ENCODE results near the gene CLDN2.
"Not testable (repeated sequence)": the region's sequence is repeated elsewhere in the genome, so short reads cannot be mapped to it uniquely, and the experiment has no call there.

The CLDN2 gene

GRCh38 chrX:106919932-106920452, at the start of gene CLDN2:
TSS of gene CLDN2 (plus strand) at chrX:106920402. CDS start at chrX:106928229, 7,827 bp downstream.
- DNase-seq = no peak

DNA sequence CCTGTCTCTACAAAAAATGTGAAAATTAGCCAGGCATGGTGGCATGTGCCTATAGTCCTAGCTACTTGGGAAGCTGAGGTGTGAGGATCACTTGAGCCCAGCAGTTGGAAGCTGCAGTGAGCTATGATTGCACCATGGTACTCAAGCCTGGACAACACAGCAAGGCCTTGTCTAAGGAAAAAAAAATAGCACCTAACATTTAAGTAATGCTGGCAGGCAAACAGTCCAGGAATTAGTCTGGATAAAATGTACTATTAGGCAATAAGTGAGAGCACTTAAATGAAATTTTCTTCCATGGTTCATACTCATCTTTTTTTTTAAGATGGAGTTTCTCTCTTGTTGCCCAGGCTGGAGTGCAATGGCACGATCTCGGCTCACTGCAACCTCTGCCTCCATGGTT, 47.4 kb upstream of the CLDN2 start:
- DNase-seq = not testable (repeated sequence)

GRCh38 chrX:106874075-106874474, 46.1 kb upstream of the CLDN2 start:
- DNase-seq = no peak

DNA sequence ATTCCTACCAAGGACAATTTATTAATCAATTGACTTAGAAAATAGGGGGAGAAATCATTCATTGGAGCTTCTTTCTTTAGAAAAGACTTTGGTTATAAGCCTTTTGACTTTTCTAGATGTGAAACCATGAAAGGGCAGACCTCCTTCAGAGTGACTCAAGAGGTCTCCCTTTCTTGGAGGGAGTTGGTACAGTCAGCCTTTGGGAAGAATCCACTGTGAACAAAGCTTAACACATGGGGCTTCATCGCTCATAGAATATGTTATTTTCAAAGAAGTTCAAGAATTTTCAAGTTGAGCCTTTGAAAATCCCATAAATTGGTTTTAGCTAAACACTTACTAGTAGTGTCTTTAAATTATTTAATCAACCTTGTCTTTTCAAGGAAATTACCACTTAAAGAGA, 45.1 kb upstream of the CLDN2 start:
- DNase-seq = no peak

- DNase-seq = no peak
Measured at GRCh38 chrX:106889468-106889867, 30.7 kb upstream of the CLDN2 start.

DNA sequence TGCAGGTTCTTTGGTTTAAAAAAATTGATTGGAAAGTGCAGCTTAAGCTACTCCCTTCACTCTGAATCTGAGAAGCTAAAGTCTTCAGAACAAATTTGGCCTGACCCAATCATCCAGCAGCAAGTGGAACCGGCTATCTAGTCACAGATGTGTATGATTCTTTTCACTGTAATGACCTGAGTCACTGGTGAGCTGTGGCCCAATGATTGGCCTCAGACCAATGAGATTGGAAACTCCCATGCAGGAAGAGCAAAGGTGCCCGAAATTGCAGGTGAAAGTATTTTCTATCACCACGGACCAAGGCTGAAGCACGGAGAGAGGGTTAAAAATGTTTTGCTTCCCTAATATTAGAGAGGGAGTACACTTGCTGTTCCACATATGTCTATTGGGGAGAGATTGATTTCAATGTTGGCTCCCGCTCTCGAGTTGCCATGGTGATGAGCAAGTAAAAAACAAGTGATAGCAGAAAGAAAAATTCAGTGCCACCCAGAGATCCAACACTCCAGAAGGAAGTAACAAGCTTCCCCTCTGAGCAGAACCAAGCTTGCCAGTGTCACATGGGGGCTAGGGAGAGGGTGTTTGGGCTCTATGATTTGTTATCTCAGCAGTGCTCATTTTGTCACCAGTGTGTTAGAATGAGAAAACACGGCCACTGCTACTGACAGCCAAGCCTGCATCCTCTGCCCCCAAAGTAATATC, 28.3 kb upstream of the CLDN2 start:
- no peak for DNase-seq

- no peak for DNase-seq
Measured at GRCh38 chrX:106894392-106894909, 25.8 kb upstream of the CLDN2 start.

- no peak for DNase-seq
Measured at GRCh38 chrX:106894978-106895452, 25.2 kb upstream of the CLDN2 start.

DNA sequence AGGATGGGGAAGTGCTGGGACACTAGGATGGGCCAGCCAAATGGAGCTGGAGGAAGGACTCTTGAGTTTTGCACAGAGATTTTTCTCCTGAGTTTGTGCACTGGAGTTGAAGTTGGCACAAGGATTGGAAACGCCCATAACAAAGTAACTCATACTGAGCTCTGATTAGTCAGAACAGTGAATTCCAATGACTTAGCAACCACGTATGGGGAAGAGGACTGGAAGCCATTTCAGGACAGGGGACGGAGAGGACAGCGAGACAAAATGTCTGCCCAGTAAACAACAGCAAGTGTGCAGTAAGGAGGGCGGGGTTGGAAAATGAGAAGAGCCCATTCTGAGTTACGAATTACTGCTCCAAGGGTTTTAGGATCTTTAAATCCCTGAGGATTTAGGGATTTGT, 22.9 kb upstream of the CLDN2 start:
- no peak for DNase-seq

DNA sequence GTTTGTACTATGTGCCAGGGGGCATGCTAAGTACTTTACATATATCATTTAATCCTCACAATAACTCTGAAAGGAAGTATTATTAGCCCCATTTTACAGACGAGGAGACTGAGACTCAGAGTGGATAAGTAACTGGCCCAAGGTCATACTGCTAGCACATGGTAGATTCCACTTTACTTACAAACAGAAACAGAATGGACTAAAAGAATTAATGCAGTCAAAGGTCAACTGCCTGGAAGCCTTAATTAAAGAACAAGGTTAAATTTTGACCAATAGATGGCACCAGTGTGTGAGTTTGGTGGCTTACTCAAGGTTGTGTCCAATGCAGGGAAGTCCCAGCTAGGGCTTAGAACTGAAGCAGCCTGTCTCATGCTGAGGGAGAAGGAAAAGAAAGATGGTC, 21.7 kb upstream of the CLDN2 start:
- DNase-seq = no peak

DNA sequence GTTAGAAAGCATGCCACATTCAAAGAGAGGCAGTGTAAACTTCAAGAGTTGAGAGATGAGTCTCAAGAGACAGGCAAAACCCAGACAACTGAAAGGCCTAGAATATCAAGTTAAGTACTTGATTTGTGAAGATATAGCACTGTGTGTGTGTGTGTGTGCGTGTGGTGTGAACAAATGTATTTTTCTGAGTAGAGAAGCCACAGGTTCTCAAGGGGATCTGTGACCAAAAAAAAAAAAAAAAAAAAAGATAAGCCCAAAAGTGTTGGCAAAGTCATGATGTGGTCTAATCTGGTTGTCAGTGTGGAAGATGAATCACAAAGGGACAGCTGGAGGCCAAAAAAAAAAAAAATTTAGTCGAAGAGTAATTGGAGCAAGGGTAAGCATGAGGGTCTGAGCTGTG, 20.9 kb upstream of the CLDN2 start:
- DNase-seq = no peak

DNA sequence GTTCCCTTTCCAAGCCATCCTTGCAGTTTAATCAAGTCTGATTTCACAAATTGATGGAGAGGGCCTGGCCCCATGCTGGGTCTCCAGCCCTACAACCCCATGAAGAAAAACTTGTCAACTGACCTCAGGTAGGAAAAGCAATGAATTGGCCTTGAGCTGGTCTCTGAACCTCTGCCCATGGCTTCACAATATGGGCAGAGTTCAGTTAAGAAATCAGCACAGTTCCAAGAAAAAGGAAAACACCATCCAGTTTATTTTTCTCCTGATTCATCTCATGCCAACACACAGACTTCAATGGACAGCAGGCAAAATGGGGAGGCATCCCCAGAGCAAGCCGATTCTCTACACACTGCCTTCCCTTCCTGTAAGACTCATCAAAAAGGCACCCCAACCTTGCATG, 20.4 kb upstream of the CLDN2 start:
- no peak for DNase-seq

- no peak for DNase-seq
Measured at GRCh38 chrX:106901341-106901740, 18.9 kb upstream of the CLDN2 start.

DNA sequence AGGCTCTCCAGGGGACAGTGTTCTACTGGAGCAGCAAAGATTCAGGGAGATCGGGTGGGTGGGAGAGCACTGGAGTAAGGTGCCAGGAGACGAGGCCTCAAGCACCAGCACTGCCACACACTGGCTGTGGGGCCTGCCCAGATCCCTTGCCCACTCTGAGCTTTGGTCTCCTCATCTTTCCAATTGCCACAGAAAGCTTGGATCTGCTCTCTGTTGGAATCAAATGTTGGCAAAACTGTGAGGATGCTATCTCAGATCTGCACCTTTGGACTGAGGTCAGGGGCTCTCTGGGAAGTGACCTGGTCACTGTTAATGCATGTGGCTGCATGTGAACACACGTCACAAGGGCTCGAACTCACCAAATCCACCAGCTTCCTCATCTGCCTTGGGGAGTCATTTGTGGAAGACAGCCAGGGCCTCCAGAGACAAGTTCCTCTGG, 18.4 kb upstream of the CLDN2 start:
- no peak for DNase-seq

- no peak for DNase-seq
Measured at GRCh38 chrX:106902684-106903083, 17.5 kb upstream of the CLDN2 start.

GRCh38 chrX:106903291-106903824, 16.8 kb upstream of the CLDN2 start, which contains the start of gene RIPPLY1:
TSS of gene RIPPLY1 (minus strand) at chrX:106903341. CDS start at chrX:106903287, 54 bp downstream.
- DNase-seq = no peak

DNA sequence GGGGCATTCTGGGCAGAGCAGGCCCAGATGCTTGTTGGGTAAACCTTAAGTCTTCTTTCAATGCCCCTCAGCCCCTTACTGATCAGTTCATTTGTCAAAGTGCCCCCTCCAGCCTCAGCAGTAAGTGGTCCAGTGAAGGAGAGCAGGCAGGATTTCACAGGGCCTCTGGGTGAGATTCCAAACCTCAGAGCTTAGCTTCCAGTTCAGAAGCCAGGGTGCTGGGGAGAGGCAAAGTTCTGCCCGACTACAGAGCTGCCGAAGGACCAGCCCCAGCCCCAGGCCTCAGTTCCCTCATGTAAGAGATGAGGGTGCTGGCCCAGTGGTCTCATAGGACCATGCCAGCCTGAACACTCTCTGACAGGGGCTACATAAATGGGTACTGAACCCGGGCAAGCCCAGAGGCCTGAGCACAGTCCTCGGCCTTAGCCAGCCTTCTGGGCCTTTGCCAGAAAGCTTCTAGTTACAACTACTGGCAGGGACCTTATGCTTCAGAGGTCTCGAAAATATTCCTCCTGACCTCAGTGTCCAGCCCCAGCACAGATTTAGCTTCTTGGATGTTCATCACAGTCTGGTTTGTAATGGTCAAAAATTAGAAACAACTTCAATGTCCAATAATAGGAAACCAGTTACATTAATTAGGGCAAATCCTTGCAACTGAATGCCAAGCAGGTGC, 16.2 kb upstream of the CLDN2 start:
- DNase-seq = no peak

- DNase-seq = no peak
Measured at GRCh38 chrX:106905064-106905708, 15.0 kb upstream of the CLDN2 start.

GRCh38 chrX:106906361-106906760, 13.8 kb upstream of the CLDN2 start:
- no peak for DNase-seq

GRCh38 chrX:106912864-106913263, 7.3 kb upstream of the CLDN2 start:
- no peak for DNase-seq

GRCh38 chrX:106917830-106918500, 2.2 kb upstream of the CLDN2 start:
- DNase-seq = no peak

- DNase-seq = no peak
Measured at GRCh38 chrX:106921637-106922036, 1.4 kb downstream of the CLDN2 start.

DNA sequence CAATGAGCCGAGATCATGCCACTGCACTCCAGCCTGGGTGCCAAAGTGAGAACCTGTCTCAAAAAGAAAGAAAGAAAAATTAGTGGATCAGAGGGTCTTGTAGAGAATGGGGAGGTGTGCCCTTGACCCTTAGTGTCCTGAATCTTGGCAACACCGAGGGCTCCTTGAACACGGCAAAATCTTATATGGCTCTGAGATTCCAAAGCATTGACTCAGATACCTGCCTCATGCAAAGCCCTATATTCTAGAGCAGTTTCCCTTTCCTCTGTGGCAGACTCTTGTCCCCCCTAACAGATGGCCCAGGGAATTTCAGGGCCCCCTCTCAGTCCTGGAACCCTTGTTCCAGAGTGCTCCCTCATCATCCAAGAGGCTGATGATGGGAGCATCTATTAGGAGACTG, 6.8 kb downstream of the CLDN2 start:
- DNase-seq = no peak
